Prostate gland (tissue), 2 donors: Measurements from ENCODE around the gene TPBGL. TPM values are rescaled to one million over a fixed set of nuclear protein-coding genes. Genes with fewer than 3 reads are reported as not detected.

Experiments used
- DNase-seq: peaks from one replicate; pipeline ENCODE4 v3.0.0-alpha.2; 2019; ENCODE audit warnings: low spot score
- H3K27ac ChIP-seq, 2 donors: fragments of 200-600 bp; sonication (generic); 2 replicates each; pipeline ENCODE4 v1.5.1; 2017 to 2019
- H3K27me3 ChIP-seq: fragments of 200-600 bp; sonication (generic); replicated peaks from 2 replicates; pipeline ENCODE4 v1.5.1; 2019; ENCODE audit not compliant: insufficient read depth
- H3K36me3 ChIP-seq, 2 donors: fragments of 200-600 bp; sonication (generic); 1 replicate in 1 of 2; 2 replicates in 1 of 2; pipeline versions ENCODE4 v1.5.1 to v1.8.1; 2017 to 2019
- H3K4me1 ChIP-seq: fragments of 200-600 bp; sonication (generic); replicated peaks from 2 replicates; pipeline ENCODE4 v1.5.1; 2019
- H3K4me3 ChIP-seq, 2 donors: fragments of 200-600 bp; sonication (generic); 2 replicates each; pipeline ENCODE4 v1.5.1; 2017 to 2019
- H3K9me3 ChIP-seq: fragments of 200-600 bp; sonication (generic); 2 replicates; pipeline ENCODE4 v1.5.1; 2017
- CTCF ChIP-seq, 4 experiments: fragments of 200-600 bp in 2 of 4; fragments of 450-650 bp in 2 of 4; sonication (generic) in 2 of 4; IDR thresholded peaks; 1 replicate in 3 of 4; 2 replicates in 1 of 4; pipeline ENCODE4 v1.5.1; 2016 to 2019; ENCODE audit warnings: antibody characterized with exemption in 4 of 4, mild to moderate bottlenecking in 2 of 4, moderate library complexity in 2 of 4
- POLR2A ChIP-seq: fragments of 450-650 bp; IDR thresholded peaks from one replicate; pipeline ENCODE4 v1.6.1; 2016; ENCODE audit warnings: antibody characterized with exemption, mild to moderate bottlenecking
- POLR2AphosphoS5 ChIP-seq: sonication (generic); formaldehyde crosslinking; IDR thresholded peaks from one replicate; pipeline ENCODE4 v1.6.1; 2017; ENCODE audit warnings: antibody characterized with exemption
- WGBS: methylation state at CpG from one replicate; pipeline ENCODE4 v1.1.5; 2018; 5-methylcytosine and 5-hydroxymethylcytosine counted together
- intact Hi-C: fragments of 100-400 bp; cut with DNase I; formaldehyde crosslinking; loops from one replicate; pipeline ENCODE4 v1.14.2; 2022
- total RNA-seq, 2 donors: library from RNA; depleted of rRNA; stranded (reverse); fragments of >200 nt; gene quantifications; one replicate each; pipeline ENCODE4 v1.1.0, GENCODE V29; 2016

The TPBGL gene
- total RNA-seq, 2 donors from 2014 or later, result 0.68 to 8.3 TPM

DNA sequence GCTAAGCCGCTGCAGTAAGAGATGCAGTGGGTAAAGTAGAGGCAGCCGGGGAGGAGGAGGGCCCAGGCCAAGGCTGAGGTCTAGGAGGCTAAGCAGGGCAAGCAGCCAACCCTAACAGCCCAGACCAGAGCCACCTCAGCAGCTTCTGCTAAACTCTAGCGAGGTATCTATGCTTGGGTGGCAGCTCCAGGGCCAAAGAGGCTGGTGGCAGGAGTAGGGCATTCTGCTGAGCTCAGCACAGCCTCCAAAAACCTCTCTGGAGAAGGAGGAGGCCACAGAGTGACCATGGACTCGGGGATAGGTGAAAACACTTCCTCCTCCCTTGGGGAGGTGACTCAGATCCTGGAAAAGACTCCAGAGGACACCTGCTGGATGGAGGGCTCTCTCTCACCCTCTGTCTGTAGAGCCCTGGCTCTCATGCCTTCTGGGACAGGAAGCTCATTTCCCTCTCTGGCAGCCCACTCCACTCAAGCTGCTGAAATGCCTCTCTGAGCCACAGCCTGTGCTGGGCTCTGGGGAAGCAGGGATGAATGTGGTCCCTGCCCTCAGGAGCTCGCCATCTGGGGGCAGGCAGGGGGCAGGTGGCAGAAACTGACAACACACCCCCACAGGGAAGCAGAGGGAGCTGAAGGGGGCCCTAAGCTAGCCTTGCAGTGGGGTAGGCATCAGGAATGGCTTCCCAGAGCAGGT lies 16.5 kb upstream of the TPBGL start:
- H3K27me3 ChIP-seq, result no peaks in the 10 kb centered on the region
- H3K27ac ChIP-seq, result no peak overlapping the region
- 71% methylated on average over 4 of the region's 5 CpGs for WGBS
- no peak overlapping the region for H3K4me3 ChIP-seq
- no peak for TF ChIP-seq CTCF (IDR thresholded peaks at IDR 0.05)
- TF ChIP-seq POLR2A, result no peak
- no peak for TF ChIP-seq POLR2AphosphoS5
- no peaks in the 10 kb centered on the region for H3K4me1 ChIP-seq
- intact Hi-C loops, result no loop called here
- no peaks in the 10 kb centered on the region for H3K36me3 ChIP-seq
- no peaks in the 10 kb centered on the region for H3K9me3 ChIP-seq
- no peak for DNase-seq

GRCh38 chr11:75225794-75226193 lies 14.8 kb upstream of the TPBGL start:
- TF ChIP-seq CTCF (IDR thresholded peaks at IDR 0.05) (no peak), POLR2AphosphoS5 (no peak), POLR2A (no peak)
- Histone ChIP-seq H3K4me1 (no peaks in the 10 kb centered on the region), H3K4me3 (no peak overlapping the region), H3K27ac (no peak overlapping the region), H3K27me3 (no peaks in the 10 kb centered on the region), H3K9me3 (no peaks in the 10 kb centered on the region), H3K36me3 (no peaks in the 10 kb centered on the region)
- 61% methylated on average over 4 of the region's 4 CpGs for WGBS
- DNase-seq, result no peak
- intact Hi-C loops, result no loop called here

GRCh38 chr11:75229466-75229865 lies 11.1 kb upstream of the TPBGL start:
- no peak for DNase-seq
- Histone ChIP-seq H3K4me3 (no peak overlapping the region), H3K27me3 (no peaks in the 10 kb centered on the region), H3K4me1 (no peaks in the 10 kb centered on the region), H3K36me3 (no peaks in the 10 kb centered on the region), H3K27ac (no peak overlapping the region), H3K9me3 (no peaks in the 10 kb centered on the region)
- no peak for TF ChIP-seq POLR2A
- no peak for TF ChIP-seq CTCF (IDR thresholded peaks at IDR 0.05)
- WGBS, result 76% methylated on average over 2 of the region's 2 CpGs
- intact Hi-C loops, result no loop called here

DNA sequence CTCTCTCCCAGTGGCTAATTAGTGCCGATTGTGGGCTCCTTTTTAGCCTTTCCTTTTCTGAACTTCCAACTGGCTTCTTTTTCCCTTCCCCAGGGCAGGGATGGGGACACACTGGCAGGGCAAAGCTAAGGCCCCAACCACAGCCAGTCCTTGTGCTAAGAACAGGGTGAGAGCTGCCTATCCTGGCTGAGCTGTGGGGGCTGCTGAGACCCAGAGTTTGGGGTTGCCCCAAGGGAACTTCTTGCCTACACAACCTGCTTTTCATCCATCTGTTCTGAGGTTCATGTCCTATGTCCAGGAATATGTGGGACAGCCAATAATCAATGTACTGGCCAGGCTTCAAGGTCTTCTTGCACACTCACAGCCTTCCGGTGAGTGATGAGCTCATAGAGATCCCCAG lies 10.0 kb upstream of the TPBGL start:
- no peak for DNase-seq
- Histone ChIP-seq H3K9me3 (no peaks in the 10 kb centered on the region), H3K4me1 (no peaks in the 10 kb centered on the region), H3K4me3 (no peak overlapping the region), H3K27ac (no peak overlapping the region), H3K36me3 (no peaks in the 10 kb centered on the region), H3K27me3 (no peaks in the 10 kb centered on the region)
- intact Hi-C loops, result no loop called here
- WGBS, result 84% methylated on average over 2 of the region's 2 CpGs
- TF ChIP-seq POLR2A (no peak), POLR2AphosphoS5 (no peak), CTCF (IDR thresholded peaks at IDR 0.05) (no peak)

GRCh38 chr11:75233754-75234172 lies 6.8 kb upstream of the TPBGL start:
- DNase-seq, result no peak
- H3K4me3 ChIP-seq, result no peak overlapping the region
- no peaks in the 10 kb centered on the region for H3K27me3 ChIP-seq
- WGBS, result 32% methylated on average over 3 of the region's 3 CpGs
- H3K27ac ChIP-seq, result no peak overlapping the region
- H3K4me1 ChIP-seq, result no peaks in the 10 kb centered on the region
- H3K36me3 ChIP-seq, result no peaks in the 10 kb centered on the region
- TF ChIP-seq CTCF (IDR thresholded peaks at IDR 0.05) (no peak), POLR2A (no peak), POLR2AphosphoS5 (no peak)
- no peaks in the 10 kb centered on the region for H3K9me3 ChIP-seq
- intact Hi-C loops, result no loop called here
